Skeletal muscle cell (primary cell): ENCODE measurements around the gene NDUFS3.
A peak's percentile ranks its signal among the peaks of the same experiment; 100 is the strongest.
"Not testable (repeated sequence)": the region's sequence is repeated elsewhere in the genome, so short reads cannot be mapped to it uniquely, and the experiment has no call there.

Source experiments
- DNase-seq: peaks from one replicate; pipeline ENCODE4 v3.0.0-alpha.2; 2010; ENCODE audit warnings: low read depth
- H3K4me3 ChIP-seq: 2 replicates; pipeline ENCODE4 v1.5.1; 2011; ENCODE audit warnings: low read depth, mild to moderate bottlenecking, control low read depth, low read length, moderate library complexity

The NDUFS3 gene

DNA sequence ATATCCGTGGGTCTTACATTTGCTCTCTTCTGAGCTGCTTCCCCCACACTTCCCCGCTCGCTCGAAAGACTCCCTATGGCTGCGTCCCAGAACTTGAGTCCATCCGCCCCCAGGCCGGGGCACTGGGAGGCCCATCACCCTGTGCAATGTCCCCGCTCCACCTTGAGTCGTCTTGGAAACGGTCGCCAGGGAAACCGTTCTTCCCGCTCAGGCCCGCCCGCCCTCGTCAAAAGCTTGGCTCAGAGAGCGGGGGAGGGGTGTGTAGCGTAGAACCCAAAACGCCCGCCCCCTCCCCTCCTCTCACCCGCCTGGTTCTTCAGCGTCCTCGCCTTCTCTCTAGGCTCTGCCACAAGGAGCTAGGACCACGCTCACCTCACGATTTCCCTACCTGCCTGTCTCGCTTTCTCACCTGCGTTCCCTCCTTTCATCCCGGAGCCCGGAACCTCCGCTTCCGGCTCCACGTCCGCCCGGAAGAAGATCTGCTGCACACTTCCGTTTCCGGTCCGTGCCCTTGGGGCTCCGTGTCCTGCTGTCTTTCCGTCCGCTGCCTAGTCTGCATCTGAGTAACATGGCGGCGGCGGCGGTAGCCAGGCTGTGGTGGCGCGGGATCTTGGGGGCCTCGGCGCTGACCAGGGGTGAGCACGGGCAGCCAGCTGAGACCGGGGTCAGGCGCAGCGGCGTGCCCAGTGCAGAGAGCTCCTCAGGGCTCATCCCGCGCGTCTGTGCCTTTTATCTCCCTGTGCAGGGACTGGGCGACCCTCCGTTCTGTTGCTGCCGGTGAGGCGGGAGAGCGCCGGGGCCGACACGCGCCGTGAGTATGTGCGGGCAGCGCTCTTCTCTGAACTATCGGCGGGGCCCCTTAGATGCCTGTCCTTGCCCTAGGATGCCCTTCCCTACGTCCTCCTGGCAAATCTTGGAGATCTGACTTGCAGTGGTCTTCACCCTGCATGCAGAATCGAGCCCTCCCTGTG is at the start of gene NDUFS3, which contains the start of gene KBTBD4:
Gene NDUFS3 (plus strand): TSS at position 551 of the 971 bp plus-strand sequence. CDS start 18 bp downstream, at position 569.
Gene KBTBD4 (minus strand): TSS at position 447 of the 971 bp plus-strand sequence. CDS start 19 bp downstream, at position 428.
- H3K4me3 ChIP-seq, result peak within 1 kb of the TSS; percentile 77

DNA sequence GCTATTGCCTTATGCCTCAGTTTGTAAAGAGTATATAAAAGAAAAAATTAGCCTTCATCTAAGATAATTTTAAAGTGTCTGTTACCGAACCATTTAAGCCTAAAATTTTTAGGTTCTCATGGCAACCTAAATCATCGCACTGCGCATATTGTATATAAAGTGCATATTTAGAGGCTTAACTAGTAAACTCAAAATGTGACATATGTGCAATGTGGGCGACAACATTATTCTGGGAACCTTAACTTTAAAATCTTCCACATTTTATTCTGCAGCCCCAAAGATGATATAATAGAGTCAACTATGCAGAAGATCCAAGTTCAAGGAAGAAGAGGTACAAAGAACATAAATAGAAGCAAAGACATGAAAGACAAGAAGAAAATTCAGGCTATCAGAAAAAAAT is 48.9 kb upstream of the NDUFS3 start:
- DNase-seq, result no peak
- no peak overlapping the region for H3K4me3 ChIP-seq

More for the DNA sequence above, at the start of gene NDUFS3, which contains the start of gene KBTBD4:
- DNase-seq, result peak; percentile 87

DNA sequence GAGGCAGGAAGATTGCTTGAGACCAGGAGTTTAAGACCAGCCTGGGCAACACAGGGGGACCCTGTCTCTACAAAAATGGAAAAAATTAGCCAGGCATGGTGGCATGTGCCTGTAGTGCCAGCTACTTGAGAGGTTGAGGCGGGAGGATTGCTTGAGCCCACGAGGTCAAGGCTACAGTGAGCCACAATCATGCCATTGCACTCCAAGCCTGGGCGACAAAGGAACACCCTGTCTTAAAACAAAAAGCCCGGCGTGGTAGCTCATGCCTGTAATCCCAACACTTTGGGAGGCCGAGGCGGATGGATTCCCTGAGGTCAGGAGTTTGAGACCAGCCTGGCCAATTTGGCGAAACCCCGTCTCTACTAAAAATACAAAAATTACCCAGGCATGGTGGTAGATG is 48.2 kb upstream of the NDUFS3 start:
- H3K4me3 ChIP-seq, DNase-seq: not testable (repeated sequence)

DNA sequence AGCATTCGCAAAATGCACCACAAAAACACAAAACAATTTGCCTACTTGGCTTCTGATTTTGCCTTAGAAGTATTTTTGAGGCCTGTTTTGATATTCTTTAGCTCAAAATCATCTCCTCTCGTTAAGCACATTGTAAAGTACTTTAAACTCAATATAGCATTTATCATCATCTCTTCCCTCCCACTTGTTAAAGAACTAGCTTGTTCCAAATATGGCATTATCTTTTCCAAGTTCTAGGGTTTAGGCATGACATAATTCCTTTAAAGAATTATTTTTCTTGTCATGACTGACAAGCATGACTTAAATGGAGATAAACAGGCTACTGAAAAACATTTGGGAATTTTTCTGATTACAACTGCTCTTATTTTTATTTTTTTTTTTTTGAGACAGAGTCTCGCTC is 47.2 kb upstream of the NDUFS3 start:
- no peak overlapping the region for H3K4me3 ChIP-seq
- no peak for DNase-seq

DNA sequence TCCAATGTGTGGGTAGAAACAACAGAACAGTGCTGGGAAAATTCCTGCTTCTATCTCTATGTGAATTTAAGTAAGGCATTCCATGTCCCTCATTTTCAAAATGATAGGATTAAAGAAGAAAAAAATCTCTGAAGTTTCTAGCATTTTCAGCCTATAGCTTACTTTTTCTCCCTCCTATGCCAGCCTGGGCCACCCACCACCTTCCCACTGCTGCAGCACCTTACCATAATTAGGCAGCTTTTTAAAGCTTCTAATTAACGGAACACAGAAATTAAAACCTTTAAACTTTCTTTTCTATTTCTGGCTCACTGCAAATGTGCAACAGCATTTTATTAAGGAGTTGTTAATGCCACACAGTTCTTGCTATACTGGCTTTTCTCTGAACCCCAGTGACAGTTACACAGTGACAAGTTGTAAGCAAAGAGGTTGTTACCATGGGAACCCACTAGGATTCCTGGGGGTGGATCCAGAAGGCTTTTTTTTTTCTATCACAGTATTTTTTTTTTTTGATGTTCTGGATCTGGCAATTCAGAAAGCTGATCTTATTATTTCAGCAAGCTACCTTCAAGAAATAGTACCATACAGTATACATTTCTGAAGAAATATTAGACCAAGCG is 46.2 kb upstream of the NDUFS3 start:
- H3K4me3 ChIP-seq, result no peak overlapping the region
- no peak for DNase-seq

DNA sequence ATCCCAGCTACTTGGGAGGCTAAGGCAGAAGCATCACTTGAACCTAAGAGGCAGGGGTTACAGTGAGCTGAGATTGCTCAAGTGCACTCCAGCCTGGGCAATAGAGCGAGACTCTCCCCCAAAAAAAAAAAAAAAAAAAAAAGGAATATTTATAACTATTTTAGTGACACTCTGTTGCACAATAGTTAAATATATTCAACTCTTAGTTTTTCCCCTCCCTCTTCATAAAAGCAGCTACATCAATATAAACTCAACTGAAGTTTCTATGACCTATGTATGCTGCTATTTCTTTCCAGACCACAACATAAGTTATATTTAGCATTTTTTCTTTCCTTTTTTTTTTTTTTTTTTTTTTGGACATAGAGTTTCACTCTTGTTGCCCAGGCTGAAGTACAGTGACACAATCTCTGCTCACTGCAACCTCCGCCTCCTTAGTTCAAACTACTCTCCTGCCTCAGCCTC is 45.2 kb upstream of the NDUFS3 start:
- no peak for DNase-seq

DNA sequence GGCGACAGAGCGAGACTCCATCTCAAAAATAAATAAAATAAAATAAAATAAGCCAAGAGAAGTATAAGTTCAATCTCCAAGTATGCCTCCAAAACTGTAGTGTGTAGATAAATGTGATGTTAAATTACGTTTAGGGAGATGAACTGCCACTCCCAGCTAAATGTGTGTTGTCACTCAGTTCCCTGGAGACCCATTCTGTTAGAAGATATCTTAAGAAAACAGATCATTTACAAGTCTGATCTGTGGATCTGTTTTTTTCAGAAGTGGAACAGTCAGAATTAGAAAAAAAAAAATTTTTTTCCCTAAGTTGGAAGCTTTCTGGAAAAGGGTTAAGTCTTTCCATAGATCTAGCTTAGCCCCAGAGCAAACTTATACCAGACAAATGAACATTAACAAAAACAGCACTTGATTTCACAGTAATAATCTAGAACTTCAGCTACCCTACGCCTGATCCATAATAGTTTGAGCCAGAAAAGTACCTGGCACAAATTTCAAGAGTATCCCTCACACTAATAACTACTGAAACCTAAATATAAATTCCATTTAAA is 44.1 kb upstream of the NDUFS3 start:
- H3K4me3 ChIP-seq, result no peak overlapping the region
- DNase-seq, result no peak

More for the DNA sequence above, 45.2 kb upstream of the NDUFS3 start:
- no peak overlapping the region for H3K4me3 ChIP-seq

DNA sequence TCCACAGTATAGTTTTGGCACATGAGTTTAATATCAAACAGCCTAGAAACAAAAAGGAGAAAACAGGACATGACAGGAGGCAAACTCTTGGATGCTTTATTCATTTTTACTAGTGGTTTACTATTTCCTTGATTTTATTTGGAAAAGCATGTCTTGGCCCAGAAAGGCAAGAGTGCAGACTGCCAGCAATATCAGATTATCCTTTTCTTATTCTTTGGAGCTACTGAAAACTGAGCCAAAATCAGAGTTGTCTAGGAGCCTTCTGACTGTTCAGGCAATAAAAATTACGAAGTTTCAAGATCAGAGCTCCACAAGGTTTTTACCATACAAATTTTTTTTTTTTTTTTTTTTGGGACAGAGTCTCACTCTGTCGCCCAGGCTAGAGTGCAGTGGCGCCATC is 42.0 kb upstream of the NDUFS3 start:
- no peak for DNase-seq
- no peak overlapping the region for H3K4me3 ChIP-seq

DNA sequence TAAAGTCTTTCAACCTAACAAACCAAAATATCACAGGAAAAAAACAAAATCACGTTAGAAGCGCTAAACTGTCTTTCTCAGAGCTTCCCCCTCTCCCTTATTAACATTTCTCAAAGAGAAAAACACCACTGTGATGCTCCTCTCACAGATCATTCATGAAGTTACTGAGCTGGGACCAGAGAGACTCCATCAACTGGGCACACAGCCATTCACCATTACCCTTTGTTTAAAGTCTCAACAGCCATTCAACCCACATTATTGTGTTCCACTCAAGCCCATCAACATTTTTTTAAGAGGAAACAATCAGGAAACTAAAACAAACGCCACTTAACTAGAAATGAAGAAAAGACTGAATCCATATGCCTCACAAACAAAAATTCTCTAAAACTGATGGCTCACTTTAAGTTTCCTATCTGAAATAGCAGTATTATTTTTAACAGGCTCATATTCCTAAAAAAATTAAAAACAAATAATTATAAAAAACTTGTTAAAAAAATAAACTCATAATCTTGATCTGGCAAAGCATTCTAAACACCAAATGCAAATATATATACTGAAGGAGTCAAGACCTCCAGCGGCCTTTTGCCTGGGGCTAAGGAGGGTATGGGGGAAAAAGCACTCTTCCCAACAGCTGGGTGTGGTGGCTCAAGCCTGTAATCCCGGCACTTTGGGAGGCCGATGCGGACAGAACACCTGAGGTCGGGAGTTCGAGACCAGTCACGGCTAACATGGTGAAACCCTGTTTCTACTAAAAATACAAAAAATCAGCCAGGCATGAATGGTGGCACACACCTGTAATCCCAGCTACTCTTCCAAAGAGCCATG is 39.9 kb upstream of the NDUFS3 start:
- no peak for DNase-seq

DNA sequence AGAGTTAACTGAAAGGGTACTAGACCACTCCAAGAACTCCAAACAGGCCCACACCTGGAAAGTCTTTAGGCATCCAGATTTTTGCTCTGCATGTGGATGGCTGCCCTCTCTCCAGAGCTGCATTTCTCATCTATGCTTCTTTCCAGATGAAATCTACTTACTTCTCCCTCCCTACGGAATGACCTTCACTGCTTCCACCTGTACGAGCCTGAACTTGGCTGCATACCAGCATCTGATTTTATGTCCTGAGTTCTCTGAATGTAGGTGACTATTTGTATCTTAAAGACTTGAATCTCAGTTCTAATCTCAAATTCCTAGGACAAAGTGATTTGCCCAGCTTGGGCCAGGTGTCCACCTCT is 39.2 kb upstream of the NDUFS3 start:
- no peak overlapping the region for H3K4me3 ChIP-seq
- DNase-seq, result no peak

More for the DNA sequence above, 39.9 kb upstream of the NDUFS3 start:
- no peak overlapping the region for H3K4me3 ChIP-seq

DNA sequence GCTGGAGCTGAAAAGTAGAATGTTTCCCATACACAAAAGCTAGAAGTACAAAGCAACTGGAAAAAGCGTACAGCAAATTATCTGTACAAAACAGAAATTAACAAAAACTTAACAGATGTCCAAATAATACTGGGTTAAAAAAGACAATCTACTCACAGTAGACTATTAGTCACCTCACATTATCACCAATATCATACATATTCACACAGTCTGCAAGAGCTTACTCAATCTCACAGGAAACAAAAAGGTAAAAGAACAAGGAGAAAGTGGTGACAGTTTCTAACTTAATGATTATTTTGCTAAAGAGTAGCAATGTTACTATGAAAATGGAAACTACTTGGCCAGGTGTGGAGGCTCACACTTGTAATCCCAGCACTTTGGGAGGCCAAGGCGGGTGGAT is 37.8 kb upstream of the NDUFS3 start:
- DNase-seq, result no peak
- H3K4me3 ChIP-seq, result no peak overlapping the region

DNA sequence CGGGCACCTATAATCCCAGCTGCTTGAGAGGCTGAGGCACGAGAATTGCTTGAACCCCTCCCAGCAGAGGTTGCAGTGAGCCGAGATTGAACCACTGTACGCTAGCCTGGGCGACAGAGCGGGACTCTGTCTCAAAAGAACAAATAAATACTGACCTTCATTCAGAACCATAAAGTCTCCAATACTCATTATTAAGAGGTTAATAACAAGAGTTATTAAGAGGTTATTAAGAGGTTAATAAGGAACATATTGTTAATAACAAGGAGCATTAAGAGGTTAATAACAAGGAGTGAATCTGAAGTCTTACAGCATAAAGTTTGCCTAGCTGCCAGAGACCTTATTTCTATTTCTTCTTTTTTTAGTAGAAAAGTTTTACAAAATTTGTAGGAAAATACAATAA is 33.6 kb upstream of the NDUFS3 start:
- DNase-seq, result no peak
- H3K4me3 ChIP-seq, result no peak overlapping the region

DNA sequence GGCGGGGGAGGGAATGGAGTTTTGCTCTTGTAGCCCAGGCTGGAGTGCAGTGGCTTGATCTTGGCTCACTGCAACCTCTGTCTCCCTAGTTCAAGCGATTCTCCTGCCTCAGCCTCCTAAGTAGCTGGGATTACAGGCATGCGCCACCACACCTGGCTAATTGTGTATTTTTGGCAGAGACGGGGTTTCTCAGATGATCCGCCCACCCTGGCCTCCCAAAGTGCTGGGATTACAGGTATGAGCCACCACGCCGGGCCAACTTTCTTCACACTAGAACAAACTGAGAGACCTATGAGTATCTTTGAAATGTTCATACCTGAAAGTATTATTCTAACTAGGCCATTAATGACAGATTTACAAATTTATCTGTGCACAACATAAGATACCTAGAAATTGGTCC is 32.6 kb upstream of the NDUFS3 start:
- DNase-seq, H3K4me3 ChIP-seq: not testable (repeated sequence)

DNA sequence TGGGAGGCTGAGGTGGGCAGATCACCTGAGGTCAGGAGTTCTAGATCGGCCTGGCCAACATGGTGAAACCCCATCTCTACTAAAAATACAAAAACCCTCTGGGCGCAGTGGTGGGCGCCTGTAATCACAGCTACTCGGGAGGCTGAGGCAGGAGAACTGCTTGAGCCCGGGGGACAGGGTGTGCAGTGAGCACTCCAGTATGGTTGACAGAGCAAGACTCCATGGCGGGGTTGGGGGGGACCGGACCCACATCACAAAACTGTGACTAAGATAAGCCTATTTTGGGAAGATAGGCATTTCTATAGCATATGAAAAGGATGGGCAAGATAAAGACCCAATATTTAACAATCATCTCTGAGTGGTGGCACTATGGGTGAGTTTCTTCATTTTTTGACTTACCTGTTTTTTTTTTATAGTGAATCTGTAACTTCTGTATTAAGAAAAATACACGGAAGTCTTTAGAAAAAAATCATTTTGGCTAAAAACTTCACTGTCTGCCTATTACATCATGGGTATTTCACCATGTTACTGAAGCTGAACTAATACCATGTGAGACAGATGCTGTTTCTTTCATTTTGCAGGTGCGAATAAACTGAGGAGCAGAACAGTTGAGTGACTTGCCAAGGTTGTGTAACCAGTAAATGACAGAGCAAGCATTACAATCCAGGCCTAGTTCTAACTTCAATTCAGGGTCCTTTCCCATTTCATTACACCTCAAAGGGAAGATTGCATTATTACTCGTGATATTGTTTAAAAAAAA is 28.4 kb upstream of the NDUFS3 start:
- no peak for DNase-seq
- H3K4me3 ChIP-seq, result no peak overlapping the region

DNA sequence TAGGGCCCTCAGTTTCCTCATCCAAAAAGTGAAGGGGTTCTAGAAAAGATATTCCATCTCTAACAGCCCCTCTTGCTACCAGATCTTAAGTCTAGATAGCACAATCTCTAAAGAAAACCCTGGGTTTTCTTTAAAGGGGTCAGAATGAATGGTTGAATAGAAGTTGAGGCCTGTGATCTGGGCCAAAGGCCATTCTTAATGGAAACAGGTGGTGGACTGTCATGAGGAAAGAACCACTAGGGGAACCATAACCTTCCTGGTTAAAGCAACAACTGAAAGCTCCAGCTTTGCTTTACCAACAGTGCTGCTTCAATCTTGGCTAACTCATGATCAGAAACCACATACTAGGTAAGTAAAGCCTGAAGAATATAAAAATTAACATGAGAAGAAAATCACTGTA is 27.8 kb upstream of the NDUFS3 start:
- H3K4me3 ChIP-seq, result peak overlapping the region; percentile 99
- DNase-seq, result no peak

DNA sequence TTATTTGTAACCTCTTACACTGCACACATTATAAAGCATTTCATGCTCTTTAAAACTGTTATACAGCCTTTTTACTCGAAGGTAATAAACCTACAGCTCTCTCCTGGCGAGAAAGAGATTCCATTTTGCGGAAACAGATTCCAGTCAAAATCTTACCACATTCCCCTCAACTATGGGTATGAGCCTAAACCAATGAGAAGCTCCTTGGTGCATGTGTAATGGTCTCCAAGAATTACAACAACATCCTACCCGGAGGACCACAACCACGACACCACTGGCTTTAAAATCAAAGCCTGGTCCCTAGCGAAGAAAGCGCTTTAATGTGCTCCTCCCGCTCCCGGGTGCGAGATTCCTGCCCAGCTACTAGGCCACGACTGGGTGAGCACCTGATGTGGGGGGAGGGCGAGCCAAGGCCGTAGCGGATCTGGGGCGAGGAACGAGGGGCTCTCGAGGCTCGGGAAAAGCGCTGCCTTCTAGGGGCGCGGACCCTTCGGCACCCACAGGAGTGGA is 26.8 kb upstream of the NDUFS3 start:
- no peak for DNase-seq
- H3K4me3 ChIP-seq, result peak overlapping the region; percentile 99

DNA sequence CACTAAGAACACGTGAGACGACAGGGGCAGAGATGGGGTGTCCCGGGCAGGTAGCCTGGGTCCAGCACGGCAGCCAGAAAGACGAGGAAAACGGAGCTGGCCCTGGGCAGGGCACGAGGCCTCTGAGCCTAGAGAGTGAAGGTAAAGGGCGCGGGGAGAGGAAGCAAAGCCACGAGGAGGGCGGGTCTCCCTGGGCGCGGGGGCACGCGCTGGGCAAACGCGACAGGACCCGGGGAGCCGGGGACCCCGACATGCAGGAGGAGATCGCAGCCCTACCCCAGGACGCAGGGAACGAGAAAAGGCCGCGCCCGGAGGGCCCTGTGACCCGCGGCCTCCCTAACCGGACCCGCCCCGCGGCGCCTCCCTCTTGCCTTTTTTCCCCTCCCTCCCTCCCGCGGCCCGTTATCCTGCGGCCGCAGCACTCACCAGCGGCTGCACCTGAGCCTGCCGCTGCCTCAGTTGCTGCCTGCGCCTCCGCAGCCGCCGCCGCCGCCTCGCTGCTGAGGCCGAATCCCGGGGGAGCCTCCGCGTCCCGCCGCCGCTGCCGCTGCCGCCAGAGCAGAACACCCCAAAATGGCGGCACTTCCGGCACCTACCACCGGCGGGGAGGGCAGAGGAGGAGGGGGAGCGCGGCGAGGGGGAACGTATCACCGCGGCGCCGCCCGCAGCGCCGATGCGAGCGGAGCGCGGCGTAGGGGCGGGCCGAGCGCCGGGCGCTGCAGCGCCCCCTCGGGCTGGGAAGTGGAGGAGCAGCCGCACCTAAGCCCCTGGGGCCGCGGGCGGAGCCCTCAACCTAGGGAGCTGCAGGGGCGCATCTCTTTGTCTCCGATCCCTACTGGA is 26.1 kb upstream of the NDUFS3 start, which contains the start of gene CELF1:
Gene CELF1 (minus strand): TSS at position 567 of the 840 bp plus-strand sequence. CDS start 53,609 bp downstream, outside the sequence.
- peak; percentile 48 for DNase-seq
- peak within 1 kb of the TSS; percentile 99 for H3K4me3 ChIP-seq

DNA sequence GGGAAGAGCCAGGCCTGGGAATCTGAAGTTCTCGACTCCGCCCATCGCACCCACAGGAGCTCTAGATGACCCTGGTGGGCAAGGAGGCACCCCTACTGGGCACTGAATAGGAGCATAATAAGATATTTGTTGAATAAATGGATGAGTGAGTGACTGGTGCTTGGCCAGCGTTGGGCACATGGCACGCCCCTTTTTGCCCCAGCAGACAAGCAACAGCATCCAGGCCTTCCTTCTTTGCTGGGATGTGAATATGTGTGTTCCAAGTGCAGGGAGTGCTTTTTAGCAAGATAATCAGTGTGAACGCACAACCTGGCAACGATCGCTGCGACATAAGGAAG is 25.5 kb upstream of the NDUFS3 start:
- DNase-seq, result no peak
- H3K4me3 ChIP-seq, result peak overlapping the region; percentile 99
